HS-5 (cell line): Measurements from ENCODE around the gene SUOX.
"Not testable (repeated sequence)": the region's sequence is repeated elsewhere in the genome, so short reads cannot be mapped to it uniquely, and the experiment has no call there.

ENCODE experiments used
- DNase-seq: peaks from one replicate; pipeline ENCODE4 v3.0.0-alpha.2; 2012; ENCODE audit warnings: low read depth

SUOX gene

GRCh38 chr12:55983232-55983842 is 13.7 kb upstream of the SUOX start:
- DNase-seq: no peak

DNA sequence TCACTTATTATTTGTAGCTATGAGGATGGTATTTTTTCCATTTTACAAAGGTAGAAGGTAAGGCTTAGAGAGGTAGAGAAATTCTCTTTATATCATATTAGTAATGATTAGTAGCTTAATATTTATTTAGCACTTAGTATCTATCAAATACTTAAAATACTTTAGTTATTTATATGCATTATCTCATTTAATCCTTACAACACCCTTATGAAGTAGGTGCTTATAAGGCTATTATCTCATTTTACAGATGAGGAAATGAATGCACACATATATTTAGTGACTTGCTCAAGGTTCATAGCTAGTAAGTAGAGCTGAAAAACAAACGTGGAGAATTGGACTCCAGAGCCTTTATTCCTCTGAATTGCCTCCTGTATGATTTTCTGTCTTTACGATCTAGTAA is 12.2 kb upstream of the SUOX start:
- DNase-seq: no peak

GRCh38 chr12:55985341-55985740 is 11.7 kb upstream of the SUOX start:
- no peak for DNase-seq

- DNase-seq: not testable (repeated sequence)
These were observed 11.1 kb upstream of the SUOX start for GRCh38 chr12:55985976-55986375.

DNA sequence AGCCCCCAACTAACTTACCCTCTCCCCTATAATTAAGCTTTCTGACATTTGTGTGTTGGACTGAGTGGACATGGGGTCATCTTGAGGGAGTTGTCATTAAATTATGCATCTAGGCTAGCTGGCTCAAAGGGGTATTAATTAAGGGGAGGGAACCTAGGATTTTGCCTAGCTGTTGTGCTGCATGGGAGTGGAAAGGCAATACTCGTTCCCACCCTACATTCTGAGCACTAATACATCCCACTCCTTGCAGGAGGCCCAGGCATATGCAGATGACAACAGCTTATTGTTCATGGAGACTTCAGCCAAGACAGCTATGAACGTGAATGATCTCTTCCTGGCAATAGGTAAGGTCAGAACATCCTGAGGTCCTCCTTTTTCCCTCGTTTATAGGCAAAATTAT is 6.0 kb upstream of the SUOX start:
- DNase-seq: no peak

- DNase-seq: no peak
These were observed 3.7 kb upstream of the SUOX start for GRCh38 chr12:55993230-55993853.

- no peak for DNase-seq
These were observed 1.7 kb upstream of the SUOX start for GRCh38 chr12:55995366-55995765.

DNA sequence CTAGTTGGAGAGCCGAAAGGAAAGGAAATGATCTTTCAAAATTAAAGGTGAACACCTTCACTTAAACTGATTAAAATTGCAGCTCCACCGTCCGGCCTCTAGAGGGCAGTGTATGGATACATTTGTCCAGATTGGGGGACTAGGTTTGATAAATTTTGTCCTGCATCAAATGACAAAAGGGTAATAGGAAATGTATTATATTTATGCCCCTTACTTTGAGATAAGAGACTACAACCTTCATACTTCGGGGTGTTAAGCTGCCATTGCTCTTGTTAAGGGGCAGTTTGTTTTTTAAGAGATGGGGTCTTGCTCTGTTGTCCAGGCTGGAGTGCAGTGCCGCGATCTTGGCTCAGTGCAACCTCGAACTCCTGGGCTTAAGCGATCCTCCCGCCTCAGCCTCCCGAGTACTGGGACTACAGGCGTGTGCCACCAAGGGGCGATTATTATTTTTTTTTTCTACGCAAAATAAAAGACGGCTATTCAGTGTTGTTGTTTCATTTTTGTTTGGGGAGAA is 818 bp upstream of the SUOX start:
- no peak for DNase-seq

DNA sequence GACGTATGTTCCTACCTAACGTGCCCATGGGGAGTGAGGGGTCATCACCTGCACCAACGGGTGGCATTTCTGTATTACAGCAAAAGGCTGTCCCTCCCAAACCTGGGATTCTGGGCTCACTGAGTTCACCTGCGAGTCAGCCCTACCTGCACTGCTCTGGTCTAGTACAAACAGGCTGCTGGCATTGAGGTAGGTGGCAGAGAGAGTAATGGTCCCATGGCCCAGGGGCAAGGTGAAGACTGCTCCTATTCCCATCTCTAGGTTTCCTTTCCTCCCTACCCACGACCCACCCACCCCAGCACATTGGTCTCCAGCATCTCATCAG is 421 bp downstream of the SUOX start:
- no peak for DNase-seq

- not testable (repeated sequence) for DNase-seq
These were observed 2.4 kb downstream of the SUOX start for GRCh38 chr12:55999522-55999921.

DNA sequence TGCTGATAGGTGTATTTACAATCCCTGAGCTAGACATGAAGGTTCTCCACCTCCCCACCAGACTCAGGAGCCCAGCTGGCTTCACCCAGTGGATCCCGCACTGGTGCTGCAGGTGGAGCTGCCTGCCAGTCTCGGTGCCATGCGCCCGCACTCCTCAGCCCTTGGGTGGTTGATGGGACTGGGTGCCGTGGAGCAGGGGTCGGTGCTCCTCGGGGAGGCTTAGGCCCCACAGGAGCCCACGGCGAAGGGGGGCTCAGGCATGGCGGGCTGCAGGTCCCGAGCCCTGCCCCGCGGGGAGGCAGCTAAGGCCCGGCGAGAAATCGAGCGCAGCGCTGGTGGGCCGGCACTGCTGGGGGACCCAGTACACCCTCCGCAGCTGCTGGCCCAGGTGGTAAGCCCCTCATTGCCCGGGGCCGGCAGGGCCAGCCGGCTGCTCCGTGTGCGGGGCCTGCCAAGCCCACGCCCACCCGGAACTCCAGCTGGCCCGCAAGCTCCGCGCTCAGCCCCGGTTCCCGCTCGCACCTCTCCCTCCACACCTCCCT is 3.0 kb downstream of the SUOX start:
- not testable (repeated sequence) for DNase-seq

GRCh38 chr12:56001487-56002100 is 4.5 kb downstream of the SUOX start:
- no peak for DNase-seq

DNA sequence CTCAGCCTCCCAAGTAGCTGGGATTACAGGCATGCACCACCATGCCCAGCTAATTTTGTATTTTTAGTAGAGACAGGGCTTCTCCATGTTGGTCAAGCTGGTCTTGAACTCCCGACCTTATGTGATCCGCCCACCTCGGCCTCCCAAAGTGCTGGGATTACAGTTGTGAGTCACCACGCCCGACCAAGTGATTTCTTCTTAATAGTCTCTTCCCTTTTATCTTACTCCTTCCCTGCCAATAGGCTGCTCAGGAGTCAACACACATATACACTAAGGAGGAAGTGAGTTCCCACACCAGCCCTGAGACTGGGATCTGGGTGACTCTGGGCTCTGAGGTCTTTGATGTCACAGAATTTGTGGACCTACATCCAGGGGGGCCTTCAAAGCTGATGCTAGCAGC is 6.3 kb downstream of the SUOX start:
- not testable (repeated sequence) for DNase-seq

GRCh38 chr12:56004211-56004610 is 7.1 kb downstream of the SUOX start:
- no peak for DNase-seq

DNA sequence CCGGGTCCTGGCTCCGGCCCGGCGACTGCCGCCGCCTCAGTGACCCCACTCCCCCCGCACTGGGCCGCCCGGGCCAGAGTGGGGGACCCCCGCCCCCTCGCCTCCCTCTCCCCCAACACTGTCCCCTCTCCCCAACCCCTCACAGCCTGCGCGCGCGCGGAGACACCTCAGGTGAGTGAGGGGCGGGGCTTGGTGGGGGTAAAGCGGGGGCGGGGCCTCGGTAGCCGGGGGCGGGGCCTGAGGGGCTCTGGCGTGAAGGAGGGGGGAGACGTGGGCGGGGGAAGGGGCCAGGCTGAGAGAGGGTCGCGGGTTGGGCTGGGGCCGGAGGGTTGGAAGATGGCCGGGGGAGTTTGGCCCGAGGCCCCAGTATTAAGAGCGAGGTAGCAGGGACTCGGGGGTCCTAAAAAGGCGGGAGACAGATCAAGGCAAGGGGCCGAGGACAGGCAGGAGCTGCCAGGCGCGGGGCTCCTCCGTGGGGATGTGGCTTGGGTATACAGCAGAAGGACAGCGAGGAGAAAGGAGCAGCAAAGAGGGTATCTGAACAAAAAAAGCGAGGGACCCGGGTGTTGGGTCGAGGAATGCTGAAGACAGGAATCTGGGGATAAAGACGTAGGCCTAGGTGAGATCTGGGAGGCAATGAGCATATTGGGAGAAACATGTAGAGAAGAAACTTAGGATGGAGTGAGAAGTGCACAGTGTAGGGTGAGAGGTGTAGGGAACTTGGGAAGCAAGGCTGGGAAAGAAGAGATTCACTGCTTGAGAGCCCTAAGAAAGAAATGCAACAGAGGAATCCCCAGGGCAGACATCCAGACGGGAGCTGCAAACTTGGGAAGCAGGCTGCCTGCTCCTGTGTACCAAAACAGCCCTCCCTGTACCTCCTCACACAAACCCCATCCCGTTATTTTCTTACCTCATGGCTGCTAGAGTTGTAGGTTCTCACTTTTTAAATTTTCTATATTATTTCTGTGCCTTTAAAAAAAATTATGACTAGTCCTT is 10.8 kb downstream of the SUOX start:
- DNase-seq: no peak

- DNase-seq: no peak
These were observed 13.1 kb downstream of the SUOX start for GRCh38 chr12:56010111-56010570.

GRCh38 chr12:56011509-56012090 is 14.5 kb downstream of the SUOX start:
- no peak for DNase-seq

DNA sequence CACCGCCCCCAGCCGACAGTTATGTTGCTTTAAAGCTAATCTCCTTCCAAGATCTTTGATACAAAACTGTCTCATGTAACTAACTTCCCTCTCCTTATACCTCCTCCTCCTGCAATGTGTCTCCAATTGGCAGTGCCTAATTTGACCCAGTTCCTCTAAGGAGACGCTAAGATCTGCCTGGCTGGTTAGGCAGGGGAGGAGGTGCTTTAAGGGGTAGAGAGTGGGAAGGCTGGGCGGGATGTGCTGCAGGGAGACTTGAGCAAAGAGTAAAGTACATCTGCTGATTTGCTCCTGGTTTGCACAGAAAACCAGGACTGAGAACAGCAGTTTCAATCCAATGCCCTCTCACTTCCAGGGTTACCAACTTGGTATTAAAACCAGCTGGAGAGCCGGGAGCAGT is 16.4 kb downstream of the SUOX start:
- DNase-seq: no peak

DNA sequence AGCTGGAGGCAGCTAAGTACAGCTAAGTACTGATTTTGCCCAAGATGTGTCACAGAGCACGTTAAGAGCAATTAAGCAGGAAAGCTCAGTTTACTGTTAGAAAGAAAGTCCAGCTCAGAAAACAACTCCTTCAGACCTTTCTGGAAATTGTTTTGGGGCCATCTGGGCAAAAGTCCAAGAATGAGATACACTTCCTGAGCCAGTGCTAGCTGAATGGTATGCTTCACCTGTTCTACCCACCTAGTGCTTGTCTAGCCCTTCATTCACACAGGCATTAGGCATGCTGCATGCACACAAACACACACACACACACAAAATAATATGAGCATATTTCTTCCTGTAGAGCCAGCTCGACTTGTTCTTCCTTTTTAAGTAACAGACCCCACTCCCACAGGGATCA is 17.1 kb downstream of the SUOX start:
- DNase-seq: no peak

GRCh38 chr12:56017181-56017580 is 20.1 kb downstream of the SUOX start:
- DNase-seq: no peak

GRCh38 chr12:56018356-56018755 is 21.3 kb downstream of the SUOX start:
- DNase-seq: no peak
